PC-3 (cell line): ENCODE data around the gene PCDH15. TPM values are rescaled to one million over a fixed set of nuclear protein-coding genes. Genes with fewer than 3 reads are reported as not detected.

Source experiments
- ATAC-seq: fragments of 200-7000 bp; cut with Tn5 transposase; 2 replicates; pipeline ENCODE4 v1.9.1; 2020; ENCODE audit warnings: mild to moderate bottlenecking, moderate library complexity
- BruUV-seq: library from RNA; stranded (reverse); fragments of 400-500 nt; replicated peaks from 2 replicates; lab custom pipeline; 2021; lab: Mats Ljungman, UMichigan
- CTCF ChIA-PET: fragments of 300-600 bp; sonication (Branson Sonifier 250); formaldehyde crosslinking; loops from one replicate; lab custom pipeline; 2022; ENCODE audit warnings: antibody characterized with exemption; lab: Charles Lee
- POLR2A ChIA-PET: fragments of 300-600 bp; sonication (Branson Sonifier 250); formaldehyde crosslinking; loops from one replicate; lab custom pipeline; 2022; ENCODE audit warnings: antibody characterized with exemption; ENCODE audit not compliant: unreplicated experiment; lab: Charles Lee
- DNase-seq: peaks from one replicate; pipeline ENCODE4 v3.0.0-alpha.2; 2015
- H2AFZ ChIP-seq: fragments of 300-600 bp; sonication (generic); 2 replicates; pipeline ENCODE4 v1.6.0; 2016; ENCODE audit warnings: antibody characterized with exemption, low read length
- H3F3A ChIP-seq: fragments of 300-600 bp; sonication (generic); one replicate; pipeline ENCODE4 v1.6.0; 2017; ENCODE audit warnings: antibody characterized with exemption, low read length, control low read depth, mild to moderate bottlenecking; ENCODE audit not compliant: unreplicated experiment
- H3K27ac ChIP-seq: fragments of 300-600 bp; sonication (generic); 2 replicates; pipeline ENCODE4 v1.5.1; 2016; ENCODE audit warnings: mild to moderate bottlenecking, low read length
- H3K27me3 ChIP-seq: fragments of 300-600 bp; sonication (generic); 2 replicates; pipeline ENCODE4 v1.6.1; 2016; ENCODE audit warnings: low read length, mixed read lengths
- H3K36me3 ChIP-seq: fragments of 300-600 bp; sonication (generic); 2 replicates; pipeline ENCODE4 v1.6.1; 2016; ENCODE audit warnings: low read depth, mixed run types, low read length, mixed read lengths
- H3K4me1 ChIP-seq: fragments of 300-600 bp; sonication (generic); 2 replicates; pipeline ENCODE4 v1.5.1; 2016; ENCODE audit warnings: low read length; ENCODE audit not compliant: insufficient read depth
- H3K4me2 ChIP-seq: fragments of 300-600 bp; sonication (generic); 2 replicates; pipeline ENCODE4 v1.6.0; 2016; ENCODE audit warnings: low read length
- H3K4me3 ChIP-seq: fragments of 300-600 bp; sonication (generic); 2 replicates; pipeline ENCODE4 v1.5.1; 2016; ENCODE audit warnings: mild to moderate bottlenecking, low read length, mixed read lengths
- H3K79me2 ChIP-seq: fragments of 300-600 bp; sonication (generic); 2 replicates; pipeline ENCODE4 v1.6.1; 2017; ENCODE audit warnings: low read length, mixed read lengths
- H3K9ac ChIP-seq: fragments of 300-600 bp; sonication (generic); 2 replicates; pipeline ENCODE4 v1.6.0; 2016; ENCODE audit warnings: mild to moderate bottlenecking, low read length
- H3K9me2 ChIP-seq: fragments of 300-600 bp; sonication (generic); replicated peaks from 2 replicates; pipeline ENCODE4 v1.6.1; 2016; ENCODE audit warnings: mixed run types, low read length, mixed read lengths
- H3K9me3 ChIP-seq: fragments of 300-600 bp; sonication (generic); 2 replicates; pipeline ENCODE4 v1.6.1; 2016; ENCODE audit warnings: low read length, mixed read lengths
- H4K20me1 ChIP-seq: fragments of 300-600 bp; sonication (generic); 2 replicates; pipeline ENCODE4 v1.6.1; 2016; ENCODE audit warnings: low read length, mixed read lengths
- CTCF ChIP-seq: fragments of 300-600 bp; sonication (generic); conservative IDR thresholded peaks from 2 replicates; pipeline ENCODE4 v1.5.1; 2017; ENCODE audit warnings: antibody characterized with exemption, low read depth, mild to moderate bottlenecking, low read length
- EZH2 ChIP-seq: fragments of 300-600 bp; sonication (generic); IDR thresholded peaks from one replicate; pipeline ENCODE4 v1.6.1; 2017; ENCODE audit warnings: antibody characterized with exemption, mild to moderate bottlenecking, low read length; ENCODE audit not compliant: unreplicated experiment
- EZH2phosphoT487 ChIP-seq: fragments of 300-600 bp; sonication (generic); IDR thresholded peaks from 2 replicates; pipeline ENCODE4 v1.6.1; 2018; ENCODE audit warnings: mild to moderate bottlenecking, antibody characterized with exemption, low read length, borderline replicate concordance
- intact Hi-C: fragments of 100-400 bp; cut with micrococcal nuclease; formaldehyde crosslinking; loops from 2 replicates; pipeline ENCODE4 v1.9.0; 2023
- total RNA-seq: library from RNA; depleted of rRNA; stranded (reverse); fragments of >200 nt; gene quantifications from 2 replicates; pipeline ENCODE4 v1.2.3, GENCODE V29; 2014

Gene PCDH15
- total RNA-seq, 1 experiment from 2014 or later = not detected

- Histone ChIP-seq H3K9me3 (no peaks in the 10 kb centered on the region), H3K36me3 (no peaks in the 10 kb centered on the region), H3K79me2 (no peaks in the 10 kb centered on the region), H3K9ac (no peak overlapping the region), H3K27me3 (no peaks in the 10 kb centered on the region), H2AFZ (no peak overlapping the region), H3K4me2 (no peak overlapping the region), H3K27ac (no peak overlapping the region), H4K20me1 (no peaks in the 10 kb centered on the region), H3K9me2 (no peaks in the 10 kb centered on the region), H3F3A (no peaks in the 10 kb centered on the region), H3K4me1 (peaks cover 13% of the 10 kb centered on the region), H3K4me3 (no peak overlapping the region)
- POLR2A ChIA-PET = interaction anchor here (0.6 kb wide), 1 partner anchor 53 kb away, joined by 9 read pairs; no protein-coding TSS in a partner anchor
- TF ChIP-seq CTCF (no peak), EZH2 (no peak), EZH2phosphoT487 (no peak)
- intact Hi-C loops = no loop called here
- CTCF ChIA-PET = interaction anchor here (1.4 kb wide), 1 partner anchor 1086 kb away, joined by 5 read pairs; no protein-coding TSS in a partner anchor
- no peak for ATAC-seq
- DNase-seq = no peak
- BruUV-seq = no TSS peak
These were observed 897.3 kb downstream of the PCDH15 start for GRCh38 chr10:53903756-53904155.

GRCh38 chr10:53899463-53900160, 901.4 kb downstream of the PCDH15 start:
- intact Hi-C loops = no loop called here
- POLR2A ChIA-PET = no interaction called here

More at GRCh38 chr10:53899463-53900160, 901.4 kb downstream of the PCDH15 start:
- Histone ChIP-seq H3K27ac (no peak overlapping the region), H3K9me3 (no peaks in the 10 kb centered on the region), H3K4me2 (no peak overlapping the region), H3K4me3 (no peak overlapping the region), H3K79me2 (no peaks in the 10 kb centered on the region), H3K9me2 (no peaks in the 10 kb centered on the region), H3K27me3 (no peaks in the 10 kb centered on the region), H2AFZ (no peak overlapping the region), H3K9ac (no peak overlapping the region), H3F3A (no peaks in the 10 kb centered on the region), H4K20me1 (no peaks in the 10 kb centered on the region), H3K4me1 (peaks cover 5% of the 10 kb centered on the region), H3K36me3 (no peaks in the 10 kb centered on the region)
- ATAC-seq = no peak
- TF ChIP-seq CTCF (no peak), EZH2 (no peak), EZH2phosphoT487 (no peak)
- no TSS peak for BruUV-seq
- CTCF ChIA-PET = no interaction called here
- DNase-seq = no peak
